Measurements from ENCODE around the gene SOX8. TPM values are rescaled to one million over a fixed set of nuclear protein-coding genes. Genes with fewer than 3 reads are reported as not detected.

SOX8 gene
- total RNA-seq, 1 experiment from 2014 or later = 0.97 TPM

- no peak for DNase-seq (ENCODE audit: extremely low read depth, low read depth)
Observed at GRCh38 chr16:985646-986400, 4.3 kb downstream of the SOX8 start.

DNA sequence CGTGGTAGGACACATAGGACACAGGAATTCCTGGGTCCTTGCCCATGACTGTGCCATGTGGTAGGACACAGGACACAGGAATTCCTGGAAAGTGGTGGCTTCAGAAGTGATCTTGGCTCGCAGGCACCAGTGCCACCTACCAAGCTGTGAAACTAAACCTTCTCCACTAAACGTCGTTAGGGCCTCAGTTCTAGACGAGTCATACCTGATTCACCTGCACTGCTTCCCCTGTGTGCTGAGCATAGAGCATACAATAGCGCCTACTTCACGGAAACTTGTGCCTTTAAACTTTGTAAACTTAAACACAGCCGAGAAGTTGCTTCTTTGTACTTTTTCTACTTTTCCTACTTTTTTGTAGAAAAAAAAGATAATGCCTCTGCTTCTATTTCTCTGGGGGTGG lies 4.8 kb downstream of the SOX8 start:
- DNase-seq (ENCODE audit: extremely low read depth, low read depth) = no peak

GRCh38 chr16:986925-987582 lies 5.5 kb downstream of the SOX8 start:
- DNase-seq (ENCODE audit: extremely low read depth, low read depth) = no peak

GRCh38 chr16:987906-988305 lies 6.3 kb downstream of the SOX8 start:
- no peak for DNase-seq (ENCODE audit: extremely low read depth, low read depth)

DNA sequence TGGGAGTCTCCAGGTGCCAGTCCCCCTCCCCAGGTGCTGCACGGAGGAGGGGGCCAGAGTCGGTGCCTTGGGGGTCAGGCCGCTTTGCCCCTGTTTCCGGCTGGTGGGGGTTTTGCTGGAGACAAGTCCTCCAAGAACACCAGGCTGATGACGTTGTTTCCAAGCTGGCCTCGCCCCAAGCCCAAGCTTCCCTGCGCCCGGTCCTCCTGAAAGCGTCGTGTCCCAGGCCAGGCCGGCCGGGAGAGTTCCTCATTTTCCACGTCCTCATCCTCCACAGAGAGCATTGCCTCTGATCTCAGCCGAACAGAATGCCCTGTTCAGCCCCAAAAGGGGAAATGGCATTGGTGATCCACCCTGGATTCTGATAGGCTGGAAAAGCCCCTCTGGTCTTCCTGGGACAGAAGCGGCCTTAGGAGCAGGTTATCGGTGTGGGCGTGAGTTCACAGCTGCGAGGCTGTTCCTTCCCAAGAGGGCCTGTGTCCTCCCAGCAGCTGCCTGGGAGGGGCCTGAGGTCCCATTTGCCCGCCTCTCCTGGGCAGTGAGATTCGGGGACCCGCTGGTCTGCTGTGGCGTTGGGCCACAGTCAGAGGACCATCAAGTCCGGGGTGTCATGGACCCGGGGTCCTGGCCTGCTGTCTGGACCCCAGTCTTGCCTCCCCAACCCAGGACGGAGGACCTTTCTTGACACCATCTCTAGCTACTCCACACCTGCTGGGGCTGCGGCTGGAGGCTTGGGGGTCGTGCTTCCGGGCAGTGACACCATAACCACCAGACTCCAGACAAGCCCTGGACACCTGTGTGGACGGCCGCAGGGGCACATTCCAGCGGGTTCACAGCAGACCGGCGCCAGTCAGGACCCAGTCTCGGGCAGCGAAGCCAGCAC lies 7.1 kb downstream of the SOX8 start:
- no peak for DNase-seq (ENCODE audit: extremely low read depth, low read depth)

GRCh38 chr16:989354-989814 lies 7.8 kb downstream of the SOX8 start:
- no peak for DNase-seq (ENCODE audit: extremely low read depth, low read depth)

- DNase-seq (ENCODE audit: extremely low read depth, low read depth) = no peak
Observed at GRCh38 chr16:990516-991291, 9.1 kb downstream of the SOX8 start.

DNA sequence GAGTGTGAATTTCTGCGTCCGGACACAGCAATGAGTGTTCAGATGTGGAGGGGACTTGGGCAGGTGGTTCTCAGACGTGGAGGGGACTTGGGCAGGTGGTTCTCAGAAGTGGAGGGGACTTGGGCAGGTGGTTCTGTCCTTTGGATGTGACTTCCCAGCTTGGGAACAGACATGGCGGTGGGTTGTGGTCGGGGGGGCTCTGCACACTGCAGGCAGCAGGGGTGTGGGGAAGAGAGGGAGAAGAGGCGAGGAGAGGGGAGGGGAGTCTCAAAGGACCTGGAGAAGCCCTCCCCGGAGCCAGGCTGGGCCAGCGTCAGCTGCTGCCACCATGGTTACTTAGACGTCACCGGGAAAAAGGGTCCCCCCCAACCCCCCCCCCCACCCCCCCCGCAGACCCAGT lies 9.8 kb downstream of the SOX8 start:
- no peak for DNase-seq (ENCODE audit: extremely low read depth, low read depth)

DNA sequence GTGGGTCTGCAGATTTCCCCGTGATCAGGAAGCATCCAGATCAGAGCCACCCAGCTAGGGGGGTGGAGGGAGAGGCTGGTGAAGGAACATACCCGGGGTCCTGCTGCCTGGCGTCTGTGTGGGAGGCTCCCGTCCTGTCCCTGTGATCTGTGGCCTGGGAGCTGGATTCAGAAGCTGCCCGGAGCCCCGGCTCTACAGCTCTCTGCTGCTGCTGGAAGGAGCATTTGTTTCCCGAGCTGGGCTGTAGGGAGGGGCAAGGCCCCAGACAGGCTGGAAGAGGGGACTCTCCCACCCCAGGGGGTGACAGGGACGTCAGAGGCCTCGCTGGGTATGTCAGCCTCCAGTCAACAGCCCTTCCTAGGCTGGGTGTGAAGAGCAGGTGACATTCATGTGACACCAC lies 10.2 kb downstream of the SOX8 start:
- DNase-seq (ENCODE audit: extremely low read depth, low read depth) = no peak

DNA sequence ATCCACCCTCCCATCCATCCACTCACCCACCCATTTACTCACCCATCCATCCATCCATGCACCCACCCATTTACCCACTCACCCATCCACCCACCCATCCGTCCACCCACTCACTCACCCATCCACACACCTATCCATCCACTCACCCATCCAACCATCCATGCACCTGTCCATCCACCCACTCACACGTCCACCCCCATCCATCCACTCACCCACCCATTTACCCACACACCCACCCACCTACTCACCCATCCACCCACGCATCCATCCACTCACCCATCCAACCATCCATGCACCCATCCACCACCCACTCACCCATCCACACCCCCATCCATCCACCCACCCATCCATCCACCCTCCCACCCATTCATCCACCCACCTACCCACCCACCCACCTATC lies 12.2 kb downstream of the SOX8 start:
- DNase-seq (ENCODE audit: extremely low read depth, low read depth) = no peak

GRCh38 chr16:995087-995486 lies 13.5 kb downstream of the SOX8 start:
- DNase-seq (ENCODE audit: extremely low read depth, low read depth) = no peak

- no peak for DNase-seq (ENCODE audit: extremely low read depth, low read depth)
Observed at GRCh38 chr16:995783-996182, 14.2 kb downstream of the SOX8 start.

DNA sequence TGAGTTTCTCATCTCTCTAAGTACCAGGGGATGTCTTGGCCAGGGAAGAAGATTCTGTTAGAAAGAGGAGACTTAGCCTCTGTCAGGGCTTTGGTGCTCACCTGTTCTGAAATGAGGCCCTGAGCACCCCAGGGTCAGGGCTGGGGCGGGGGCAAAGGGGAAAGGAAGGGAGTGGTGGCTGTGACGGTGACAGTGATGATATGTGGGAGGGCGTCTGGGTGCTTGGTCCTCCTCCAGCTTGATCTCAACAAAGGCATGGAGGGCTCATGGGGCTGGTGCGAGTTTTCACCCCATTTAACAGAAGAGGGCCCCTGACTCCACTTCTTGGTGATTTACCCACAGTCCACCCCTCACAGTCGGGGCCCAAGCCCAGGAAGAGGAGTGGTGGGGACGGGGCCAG lies 15.1 kb downstream of the SOX8 start:
- no peak for DNase-seq (ENCODE audit: extremely low read depth, low read depth)

GRCh38 chr16:997440-998051 lies 16.0 kb downstream of the SOX8 start:
- DNase-seq (ENCODE audit: extremely low read depth, low read depth) = no peak

DNA sequence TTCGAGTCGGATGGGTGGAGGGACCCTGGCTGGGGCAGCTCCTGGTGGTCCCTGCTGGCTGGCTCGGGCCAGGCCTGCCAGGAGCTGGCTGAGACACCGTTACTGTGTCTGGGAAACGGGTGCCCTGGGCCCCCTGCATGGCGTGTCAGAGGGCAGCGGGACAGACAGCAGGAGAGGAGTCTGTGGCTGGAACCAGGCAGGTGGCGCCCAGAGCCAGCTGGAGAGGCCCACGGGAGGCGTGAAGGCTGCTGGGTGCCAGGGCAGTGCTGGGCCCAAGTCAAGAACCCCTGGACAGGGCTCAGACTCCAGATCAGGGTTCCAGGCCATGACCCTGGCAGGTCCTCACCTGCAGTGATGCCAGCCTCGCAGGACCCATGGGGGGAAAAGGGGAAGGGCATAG lies 16.6 kb downstream of the SOX8 start:
- DNase-seq (ENCODE audit: extremely low read depth, low read depth) = no peak

DNA sequence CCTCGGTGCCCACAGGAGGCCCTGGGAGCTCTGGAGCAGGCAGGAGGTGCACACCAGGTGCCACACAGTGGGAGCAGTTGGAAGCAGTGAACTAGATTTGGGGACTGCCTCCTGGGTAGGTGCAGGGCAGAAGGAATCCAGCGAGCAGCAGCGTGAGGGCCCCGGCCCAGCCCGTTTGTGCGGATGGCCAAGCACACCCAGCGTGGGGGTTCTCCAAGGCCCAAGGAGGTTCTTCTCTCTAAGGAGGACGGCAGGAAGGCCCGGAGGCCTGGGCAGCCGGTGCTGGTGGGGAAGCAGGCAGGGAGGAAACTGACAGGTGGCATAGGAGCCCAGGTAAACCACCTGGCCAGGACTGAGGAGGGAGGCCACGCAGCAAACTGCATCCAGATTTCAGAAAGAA lies 17.0 kb downstream of the SOX8 start:
- DNase-seq (ENCODE audit: extremely low read depth, low read depth) = no peak

DNA sequence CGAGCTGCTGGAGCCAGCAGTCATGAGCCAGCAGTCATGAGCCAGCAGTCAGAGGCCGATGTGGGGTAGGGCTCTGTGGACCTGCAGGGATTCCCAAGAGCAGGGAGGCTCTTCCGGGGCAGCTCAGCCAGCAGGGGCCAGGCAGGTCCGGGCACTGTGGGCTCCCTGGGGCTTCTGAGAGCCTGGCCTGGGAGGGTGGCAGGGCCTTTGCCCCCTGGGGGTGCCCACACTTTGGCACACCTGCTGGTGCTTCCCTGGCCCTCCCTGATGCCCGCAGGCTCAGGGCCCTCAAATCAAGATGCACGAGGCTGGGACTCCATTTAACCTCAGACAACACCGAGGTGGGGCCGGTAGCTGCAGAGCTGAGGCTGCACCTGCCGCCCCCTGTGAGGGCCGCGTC lies 18.1 kb downstream of the SOX8 start:
- DNase-seq (ENCODE audit: extremely low read depth, low read depth) = no peak

DNA sequence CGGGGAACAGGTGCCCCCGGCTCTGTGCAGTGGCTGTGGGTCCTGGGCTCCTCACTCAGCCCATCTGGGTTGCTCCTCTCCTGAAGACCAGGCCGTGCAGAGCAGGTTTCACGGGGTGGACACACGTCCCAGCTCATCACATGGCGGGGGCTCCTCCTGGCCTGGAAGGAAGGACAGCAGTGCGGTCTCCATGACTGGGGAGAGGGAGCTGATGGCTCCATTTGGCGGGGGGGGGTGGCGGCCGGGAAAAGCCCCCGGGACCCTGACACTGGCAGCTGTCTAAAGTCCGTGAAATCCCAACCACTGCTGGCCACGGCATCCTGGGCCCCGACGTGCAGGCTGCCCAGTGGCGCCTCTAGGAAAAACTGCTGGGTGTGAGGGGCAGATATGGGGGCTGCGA lies 19.0 kb downstream of the SOX8 start:
- no peak for DNase-seq (ENCODE audit: extremely low read depth, low read depth)

DNA sequence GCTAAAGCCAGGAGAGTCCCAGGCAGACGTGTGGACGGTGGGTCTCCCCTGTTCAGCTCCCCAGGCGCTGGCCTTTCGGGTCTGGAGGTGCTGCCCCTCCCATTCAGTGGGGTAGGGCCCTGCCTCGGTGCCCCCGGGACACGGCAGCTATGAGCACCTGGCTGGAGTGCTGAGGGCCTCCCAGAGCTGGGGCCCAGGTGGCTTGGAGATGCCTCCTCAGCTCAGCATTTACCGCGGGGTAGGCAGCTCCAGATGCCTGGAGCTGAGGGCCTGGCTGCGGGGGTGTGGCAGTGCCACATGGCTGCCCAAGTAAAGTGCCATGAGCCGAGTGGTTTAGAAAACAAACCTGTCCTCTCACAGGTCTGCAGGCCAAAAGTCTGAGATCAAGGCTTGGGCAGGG lies 19.5 kb downstream of the SOX8 start:
- DNase-seq (ENCODE audit: extremely low read depth, low read depth) = no peak
